IMR-90 (cell line): ENCODE data around the gene TAF11. TPM values are rescaled to one million over a fixed set of nuclear protein-coding genes. Genes with fewer than 3 reads are reported as not detected.

ENCODE experiments used
- ATAC-seq: fragments of 200-7000 bp; cut with Tn5 transposase; 2 replicates; pipeline ENCODE4 v1.9.1; 2020; ENCODE audit warnings: low read depth, mild to moderate bottlenecking, moderate library complexity
- BruUV-seq: library from RNA; stranded (reverse); fragments of 400-500 nt; replicated peaks from 2 replicates; lab custom pipeline; 2021; lab: Mats Ljungman, UMichigan
- CTCF ChIA-PET: fragments of 300-600 bp; formaldehyde crosslinking; extraction: SDS; loops from one replicate; lab custom pipeline; 2021; ENCODE audit warnings: antibody characterized with exemption; lab: Yijun Ruan, JAX
- POLR2A ChIA-PET: fragments of 300-600 bp; sonication (Branson Sonifier 250); formaldehyde crosslinking; loops from one replicate; lab custom pipeline; 2022; ENCODE audit warnings: antibody characterized with exemption; ENCODE audit not compliant: unreplicated experiment; lab: Charles Lee
- DNase-seq: peaks from one replicate; pipeline ENCODE4 v3.0.0; 2013
- H2AFZ ChIP-seq: replicated peaks from 2 replicates; pipeline ENCODE3; 2013; ENCODE audit warnings: low read length, mild to moderate bottlenecking; ENCODE audit not compliant: poor library complexity
- H2AK5ac ChIP-seq: 2 replicates; pipeline ENCODE4 v1.6.1; 2013; ENCODE audit warnings: low read depth, low read length, inconsistent platforms
- H2AK9ac ChIP-seq: replicated peaks from 2 replicates; pipeline ENCODE3; 2013; ENCODE audit warnings: mild to moderate bottlenecking, low read depth, low read length, moderate library complexity; ENCODE audit not compliant: poor library complexity
- H2BK120ac ChIP-seq: 2 replicates; pipeline ENCODE4 v1.6.1; 2013; ENCODE audit warnings: low read depth, low read length, inconsistent platforms
- H2BK15ac ChIP-seq: 3 replicates; pipeline ENCODE4 v1.6.1; 2013; ENCODE audit warnings: low read depth, low read length, inconsistent platforms
- H2BK20ac ChIP-seq: 2 replicates; pipeline ENCODE4 v1.6.1; 2013; ENCODE audit warnings: low read depth, mild to moderate bottlenecking, inconsistent platforms, low read length, moderate library complexity
- H2BK5ac ChIP-seq: 2 replicates; pipeline ENCODE4 v1.6.1; 2013; ENCODE audit warnings: mild to moderate bottlenecking, low read depth, low read length, inconsistent platforms; ENCODE audit not compliant: poor library complexity, severe bottlenecking
- H3K14ac ChIP-seq: replicated peaks from 2 replicates; pipeline ENCODE4 v1.6.1; 2013; ENCODE audit warnings: low read depth, low read length, inconsistent platforms
- H3K18ac ChIP-seq: 2 replicates; pipeline ENCODE4 v1.6.1; 2013; ENCODE audit warnings: low read depth, low read length, control low read depth
- H3K23ac ChIP-seq: 2 replicates; pipeline ENCODE4 v1.6.1; 2013; ENCODE audit warnings: low read depth, low read length, inconsistent platforms
- H3K27ac ChIP-seq: 2 replicates; pipeline ENCODE4 v1.5.1; 2013; ENCODE audit warnings: mild to moderate bottlenecking, control low read depth, low read length; ENCODE audit not compliant: insufficient read depth
- H3K27me3 ChIP-seq: 2 replicates; pipeline ENCODE4 v1.6.1; 2013; ENCODE audit warnings: low read length; ENCODE audit not compliant: control insufficient read depth, insufficient read depth
- H3K36me3 ChIP-seq: 2 replicates; pipeline ENCODE4 v1.6.1; 2013; ENCODE audit warnings: low read length, mixed read lengths; ENCODE audit not compliant: control insufficient read depth, insufficient read depth
- H3K4ac ChIP-seq: 2 replicates; pipeline ENCODE4 v1.6.1; 2013; ENCODE audit warnings: low read depth, low read length, inconsistent platforms
- H3K4me1 ChIP-seq: 2 replicates; pipeline ENCODE4 v1.6.1; 2013; ENCODE audit warnings: low read length, mixed read lengths; ENCODE audit not compliant: control insufficient read depth, insufficient read depth
- H3K4me2 ChIP-seq: 2 replicates; pipeline ENCODE4 v1.6.1; 2013; ENCODE audit warnings: low read depth, mild to moderate bottlenecking, control low read depth, low read length, moderate library complexity
- H3K4me3 ChIP-seq: 2 replicates; pipeline ENCODE4 v1.5.1; 2013; ENCODE audit warnings: low read depth, mild to moderate bottlenecking, control low read depth, low read length, moderate library complexity; ENCODE audit not compliant: insufficient read depth
- H3K56ac ChIP-seq: 2 replicates; pipeline ENCODE4 v1.6.1; 2013; ENCODE audit warnings: low read length, inconsistent platforms; ENCODE audit not compliant: insufficient read depth; ENCODE audit errors: extremely low read depth
- H3K79me1 ChIP-seq, 2 experiments: 2 replicates each; pipeline ENCODE4 v1.6.1; 2013; ENCODE audit warnings: low read length in 2 of 2, inconsistent platforms in 1 of 2, low read depth in 1 of 2
- H3K9ac ChIP-seq: 2 replicates; pipeline ENCODE4 v1.6.1; 2013; ENCODE audit warnings: low read depth, low read length, control low read depth
- H3K9me1 ChIP-seq: 2 replicates; pipeline ENCODE4 v1.6.1; 2013; ENCODE audit warnings: low read length, inconsistent platforms; ENCODE audit not compliant: insufficient read depth
- H3K9me3 ChIP-seq: 2 replicates; pipeline ENCODE4 v1.6.1; 2013; ENCODE audit warnings: low read length; ENCODE audit not compliant: control insufficient read depth, insufficient read depth
- H4K20me1 ChIP-seq: 2 replicates; pipeline ENCODE4 v1.6.1; 2013; ENCODE audit warnings: low read length, inconsistent platforms; ENCODE audit not compliant: insufficient read depth
- H4K5ac ChIP-seq: 2 replicates; pipeline ENCODE4 v1.6.1; 2013; ENCODE audit warnings: mild to moderate bottlenecking, low read depth, low read length, control low read depth
- H4K8ac ChIP-seq, 2 experiments: 2 replicates each; pipeline ENCODE4 v1.6.1; 2013; ENCODE audit warnings: low read depth in 2 of 2, low read length in 2 of 2, control low read depth in 1 of 2, inconsistent platforms in 1 of 2
- H4K91ac ChIP-seq: 2 replicates; pipeline ENCODE4 v1.6.1; 2013; ENCODE audit warnings: low read depth, low read length, inconsistent platforms; ENCODE audit not compliant: insufficient read depth
- BHLHE40 ChIP-seq: fragments of 150-350 bp; IDR thresholded peaks from 2 replicates; pipeline ENCODE4 v1.6.1; 2016; ENCODE audit warnings: mild to moderate bottlenecking, low read depth, low read length
- CEBPB ChIP-seq: IDR thresholded peaks from 2 replicates; pipeline ENCODE4 v1.6.1; 2012; ENCODE audit warnings: low read depth, low read length, improper control_type of control experiment
- CHD1 ChIP-seq: IDR thresholded peaks from 2 replicates; pipeline ENCODE4 v1.6.1; 2012; ENCODE audit warnings: low read depth, low read length, improper control_type of control experiment
- CTCF ChIP-seq: conservative IDR thresholded peaks from 2 replicates; pipeline ENCODE4 v1.5.1; 2012; ENCODE audit warnings: mild to moderate bottlenecking, low read depth, low read length, improper control_type of control experiment
- ELK1 ChIP-seq: fragments of 150-350 bp; IDR thresholded peaks from 2 replicates; pipeline ENCODE4 v1.6.1; 2016; ENCODE audit warnings: low read depth, mild to moderate bottlenecking, low read length, moderate library complexity, borderline replicate concordance
- FOS ChIP-seq: fragments of 150-350 bp; IDR thresholded peaks from 2 replicates; pipeline ENCODE4 v1.6.1; 2016; ENCODE audit warnings: low read depth, low read length
- MAFK ChIP-seq: IDR thresholded peaks from 2 replicates; pipeline ENCODE4 v1.6.1; 2012; ENCODE audit warnings: low read depth, low read length, improper control_type of control experiment
- MAZ ChIP-seq: IDR thresholded peaks from 2 replicates; pipeline ENCODE4 v1.6.1; 2012; ENCODE audit warnings: low read depth, mild to moderate bottlenecking, low read length, improper control_type of control experiment, moderate library complexity, borderline replicate concordance
- MXI1 ChIP-seq: IDR thresholded peaks from 2 replicates; pipeline ENCODE4 v1.6.1; 2012; ENCODE audit warnings: low read depth, mild to moderate bottlenecking, low read length, moderate library complexity, borderline replicate concordance
- NFE2L2 ChIP-seq: fragments of 150-350 bp; IDR thresholded peaks from 2 replicates; pipeline ENCODE4 v1.6.1; 2016; ENCODE audit warnings: low read depth, mild to moderate bottlenecking, low read length
- POLR2A ChIP-seq: IDR thresholded peaks from 2 replicates; pipeline ENCODE4 v1.6.1; 2012; ENCODE audit warnings: mild to moderate bottlenecking, low read depth, low read length
- RAD21 ChIP-seq: IDR thresholded peaks from 2 replicates; pipeline ENCODE4 v1.6.1; 2012; ENCODE audit warnings: low read length, improper control_type of control experiment
- RCOR1 ChIP-seq: IDR thresholded peaks from 2 replicates; pipeline ENCODE4 v1.6.1; 2012; ENCODE audit warnings: mild to moderate bottlenecking, low read length, improper control_type of control experiment; ENCODE audit not compliant: insufficient replicate concordance
- RFX5 ChIP-seq: IDR thresholded peaks from 2 replicates; pipeline ENCODE4 v1.8.0; 2012; ENCODE audit warnings: low read depth, mild to moderate bottlenecking, low read length, moderate library complexity
- SMC3 ChIP-seq: fragments of 150-350 bp; IDR thresholded peaks from 2 replicates; pipeline ENCODE4 v1.6.1; 2016; ENCODE audit warnings: low read depth, mild to moderate bottlenecking, antibody characterized with exemption, low read length, moderate library complexity
- USF2 ChIP-seq: fragments of 150-350 bp; IDR thresholded peaks from 2 replicates; pipeline ENCODE4 v1.6.1; 2017; ENCODE audit warnings: mild to moderate bottlenecking, antibody characterized with exemption, low read length, low read depth
- WGBS, 2 experiments: methylation state at CpG; one replicate each; pipeline versions ENCODE4 v1.1.5 to v1.1.7; 2013; ENCODE audit warnings: missing lambda C conversion rate in 2 of 2; ENCODE audit not compliant: insufficient read length in 1 of 2; ENCODE audit errors: extremely low coverage in 2 of 2; 5-methylcytosine and 5-hydroxymethylcytosine counted together
- dilution Hi-C: fragments of 300-500 bp; cut with HindIII; formaldehyde crosslinking; loops from one replicate; pipeline ENCODE4 v1.14.3; 2018; ENCODE audit warnings: low sequenced_read_pairs; ENCODE audit not compliant: unreplicated experiment
- in situ Hi-C: fragments of 300-500 bp; cut with MboI; formaldehyde crosslinking; loops from 3 replicates; pipeline ENCODE4 v1.14.3; 2019; ENCODE audit warnings: low sequenced_read_pairs, inconsistent platforms, mixed read lengths
- intact Hi-C: fragments of 100-400 bp; cut with micrococcal nuclease; formaldehyde crosslinking; loops from 2 replicates; pipeline ENCODE4 v1.10.0; 2022
- polyA plus RNA-seq, 3 experiments: library from polyadenylated mRNA; depleted of rRNA; stranded (reverse); fragments of >200 nt; gene quantifications; 2 replicates each; pipeline ENCODE4 v1.2.3, GENCODE V29; 2012; ENCODE audit warnings: low replicate concordance in 1 of 3
- total RNA-seq: library from RNA; depleted of rRNA; stranded (reverse); fragments of >200 nt; gene quantifications from 2 replicates; pipeline ENCODE4 v1.2.3, GENCODE V29; 2012

Gene TAF11
- total and polyA plus RNA-seq, 2 of the 4 experiments (the other 2 are of a cell fraction), result 12.7 to 23.3 TPM

DNA sequence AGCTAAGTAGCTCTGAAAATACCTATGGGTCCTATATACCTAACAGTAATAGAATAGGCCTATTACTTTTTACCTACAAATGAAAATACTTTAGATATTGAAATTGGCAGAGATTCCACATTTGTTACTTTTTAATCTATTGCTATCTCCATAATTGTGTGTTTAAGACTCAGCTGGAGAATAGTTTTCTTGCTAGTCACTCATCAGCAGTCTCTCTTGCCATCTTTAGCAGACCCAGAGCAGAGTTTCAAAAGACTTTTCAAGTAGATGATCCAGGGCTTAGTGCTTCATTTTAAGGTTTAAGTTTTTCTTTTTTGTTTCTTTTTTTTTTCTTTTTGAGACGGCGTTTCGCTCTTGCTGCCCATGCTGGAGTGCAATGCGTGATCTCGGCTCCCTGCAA is 14.1 kb upstream of the TAF11 start:
- Histone ChIP-seq H2AK9ac (no peak overlapping the region), H2AFZ (no peak overlapping the region), H3K9ac (no peak overlapping the region), H3K18ac (no peak overlapping the region), H2AK5ac (no peak overlapping the region), H3K27me3 (peaks cover 2% of the 10 kb centered on the region; the same call in 1 of the 2 replicates), H4K20me1 (peaks cover 10% of the 10 kb centered on the region; the same call in 1 of the 2 replicates), H3K79me1 (peaks cover 14 to 21% of the 10 kb centered on the region in 2 experiments), H3K4me2 (no peak overlapping the region), H2BK120ac (no peak overlapping the region), H3K9me1 (peaks cover 4% of the 10 kb centered on the region; the same call in 1 of the 2 replicates), H3K9me3 (no peaks in the 10 kb centered on the region), H3K14ac (no peak overlapping the region), H3K4ac (no peak overlapping the region), H2BK15ac (no peak overlapping the region), H4K8ac (no peak overlapping the region), H3K27ac (no peak overlapping the region), H3K56ac (no peak overlapping the region), H4K5ac (no peak overlapping the region), H3K4me1 (no peaks in the 10 kb centered on the region), H2BK5ac (no peak overlapping the region), H3K4me3 (no peak overlapping the region), H2BK20ac (no peak overlapping the region), H3K36me3 (no peaks in the 10 kb centered on the region), H4K91ac (no peak overlapping the region), H3K23ac (no peak overlapping the region)
- ChIA-PET CTCF (interaction anchor here (1.0 kb wide), 1 partner anchor 455 kb away, joined by 4 read pairs; no protein-coding TSS in a partner anchor), POLR2A (no interaction called here)
- DNase-seq, result peak; percentile 71
- no CpG with 5 or more reads among the region's 5 CpGs for WGBS, 2 experiments
- dilution Hi-C loops, result no loop called here
- no TSS peak for BruUV-seq
- TF ChIP-seq MXI1 (no peak), BHLHE40 (no peak), CHD1 (no peak), USF2 (no peak), MAZ (no peak), NFE2L2 (no peak), MAFK (no peak), CTCF (no peak), RAD21 (no peak), POLR2A (no peak), ELK1 (no peak), RCOR1 (no peak), FOS (no peak), RFX5 (no peak), CEBPB (no peak), SMC3 (no peak)
- intact Hi-C loops, result no loop called here
- peak; percentile 74 for ATAC-seq
- in situ Hi-C loops, result no loop called here
